HL-60 (cell line): Measurements from ENCODE around the gene SMC1B.

Source experiments
- DNase-seq, 2 experiments: peaks; one replicate each; pipeline ENCODE4 v3.0.0-alpha.2; 2010 to 2020; ENCODE audit warnings: low read depth in 1 of 2, low spot score in 1 of 2
- H3K27ac ChIP-seq: fragments of 250-450 bp; sonication (Bioruptor Pico); replicated peaks from 2 replicates; pipeline ENCODE4 v1.5.1; 2020; ENCODE audit warnings: mild to moderate bottlenecking, moderate library complexity
- H3K27me3 ChIP-seq: fragments of 250-450 bp; sonication (Bioruptor Pico); 2 replicates; pipeline ENCODE4 v1.5.1; 2021; ENCODE audit warnings: mild to moderate bottlenecking, moderate library complexity; ENCODE audit not compliant: insufficient read depth, poor library complexity, severe bottlenecking
- H3K4me3 ChIP-seq: replicated peaks from 2 replicates; pipeline ENCODE4 v1.5.1; 2011; ENCODE audit warnings: mild to moderate bottlenecking, control low read depth, low read length; ENCODE audit not compliant: insufficient read depth
- CTCF ChIP-seq: IDR thresholded peaks from one replicate; pipeline ENCODE4 v1.5.1; 2011; ENCODE audit warnings: low read length, control low read depth, inconsistent platforms; ENCODE audit not compliant: insufficient read depth
- GABPA ChIP-seq: IDR thresholded peaks from 2 replicates; pipeline ENCODE4 v1.6.1; 2012; ENCODE audit warnings: low read depth
- POLR2AphosphoS5 ChIP-seq: IDR thresholded peaks from 2 replicates; pipeline ENCODE4 v1.6.1; 2012; ENCODE audit warnings: low read depth
- SPI1 ChIP-seq: IDR thresholded peaks from 2 replicates; pipeline ENCODE4 v1.6.1; 2012; ENCODE audit warnings: low read depth, mild to moderate bottlenecking, borderline replicate concordance
- TF ChIP-seq, protein P1 (sequence below): IDR thresholded peaks from 2 replicates; pipeline ENCODE4 v1.6.1; 2012; ENCODE audit warnings: low read depth; ENCODE audit not compliant: insufficient replicate concordance

Gene SMC1B

GRCh38 chr22:45308957-45309421 lies 104.4 kb downstream of the SMC1B start:
- DNase-seq = peak in 1 of 2 experiments; percentile 49

GRCh38 chr22:45308391-45308956 lies 104.9 kb downstream of the SMC1B start:
- Histone ChIP-seq H3K4me3 (no peak overlapping the region), H3K27me3 (no peaks in the 10 kb centered on the region), H3K27ac (peak overlapping the region; percentile 81)
- TF ChIP-seq SPI1 = peak; percentile 95; the same call in 1 of the 2 replicates
- TF ChIP-seq, protein P1, sequence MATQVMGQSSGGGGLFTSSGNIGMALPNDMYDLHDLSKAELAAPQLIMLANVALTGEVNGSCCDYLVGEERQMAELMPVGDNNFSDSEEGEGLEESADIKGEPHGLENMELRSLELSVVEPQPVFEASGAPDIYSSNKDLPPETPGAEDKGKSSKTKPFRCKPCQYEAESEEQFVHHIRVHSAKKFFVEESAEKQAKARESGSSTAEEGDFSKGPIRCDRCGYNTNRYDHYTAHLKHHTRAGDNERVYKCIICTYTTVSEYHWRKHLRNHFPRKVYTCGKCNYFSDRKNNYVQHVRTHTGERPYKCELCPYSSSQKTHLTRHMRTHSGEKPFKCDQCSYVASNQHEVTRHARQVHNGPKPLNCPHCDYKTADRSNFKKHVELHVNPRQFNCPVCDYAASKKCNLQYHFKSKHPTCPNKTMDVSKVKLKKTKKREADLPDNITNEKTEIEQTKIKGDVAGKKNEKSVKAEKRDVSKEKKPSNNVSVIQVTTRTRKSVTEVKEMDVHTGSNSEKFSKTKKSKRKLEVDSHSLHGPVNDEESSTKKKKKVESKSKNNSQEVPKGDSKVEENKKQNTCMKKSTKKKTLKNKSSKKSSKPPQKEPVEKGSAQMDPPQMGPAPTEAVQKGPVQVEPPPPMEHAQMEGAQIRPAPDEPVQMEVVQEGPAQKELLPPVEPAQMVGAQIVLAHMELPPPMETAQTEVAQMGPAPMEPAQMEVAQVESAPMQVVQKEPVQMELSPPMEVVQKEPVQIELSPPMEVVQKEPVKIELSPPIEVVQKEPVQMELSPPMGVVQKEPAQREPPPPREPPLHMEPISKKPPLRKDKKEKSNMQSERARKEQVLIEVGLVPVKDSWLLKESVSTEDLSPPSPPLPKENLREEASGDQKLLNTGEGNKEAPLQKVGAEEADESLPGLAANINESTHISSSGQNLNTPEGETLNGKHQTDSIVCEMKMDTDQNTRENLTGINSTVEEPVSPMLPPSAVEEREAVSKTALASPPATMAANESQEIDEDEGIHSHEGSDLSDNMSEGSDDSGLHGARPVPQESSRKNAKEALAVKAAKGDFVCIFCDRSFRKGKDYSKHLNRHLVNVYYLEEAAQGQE = no peak
- DNase-seq = peak in 1 of 2 experiments; percentile 65

More at GRCh38 chr22:45308957-45309421, 104.4 kb downstream of the SMC1B start:
- peak overlapping the region; percentile 81 for H3K27ac ChIP-seq
- peak overlapping the region; percentile 27 for H3K4me3 ChIP-seq
- H3K27me3 ChIP-seq = no peaks in the 10 kb centered on the region
- TF ChIP-seq, protein P1 = no peak
- TF ChIP-seq SPI1 = no peak; the same call in 1 of the 2 replicates
- no peak for TF ChIP-seq GABPA

- Histone ChIP-seq H3K4me3 (no peak overlapping the region), H3K27me3 (no peaks in the 10 kb centered on the region), H3K27ac (no peak overlapping the region)
- no peak for DNase-seq
- TF ChIP-seq CTCF (no peak), POLR2AphosphoS5 (no peak), SPI1 (no peak), GABPA (no peak)
- TF ChIP-seq, protein P1 = no peak
Measured at GRCh38 chr22:45306139-45306538, 107.3 kb downstream of the SMC1B start.

GRCh38 chr22:45305456-45306075 lies 107.8 kb downstream of the SMC1B start:
- H3K27ac ChIP-seq = no peak overlapping the region
- DNase-seq = no peak
- H3K4me3 ChIP-seq = no peak overlapping the region
- H3K27me3 ChIP-seq = no peaks in the 10 kb centered on the region
- TF ChIP-seq, protein P1 = no peak
- TF ChIP-seq GABPA (no peak), POLR2AphosphoS5 (no peak), SPI1 (no peak), CTCF (no peak)
